GM23338 (cell line): Measurements from ENCODE around the gene SLC1A6.
"Not testable (repeated sequence)": the region's sequence is repeated elsewhere in the genome, so short reads cannot be mapped to it uniquely, and the experiment has no call there.

Experiments
- EZH2 ChIP-seq: fragments of 200-600 bp; sonication (generic); IDR thresholded peaks from one replicate; pipeline ENCODE4 v1.8.0; 2017; ENCODE audit warnings: antibody characterized with exemption, mild to moderate bottlenecking, low read depth; ENCODE audit not compliant: unreplicated experiment
- REST ChIP-seq: IDR thresholded peaks from one replicate; pipeline ENCODE4 v1.6.1; 2018; ENCODE audit warnings: antibody characterized with exemption; ENCODE audit not compliant: unreplicated experiment

GRCh38 chr19:14949413-14949812 is 30.3 kb downstream of the SLC1A6 start:
- not testable (repeated sequence) for TF ChIP-seq EZH2, REST
